NCI-H187 treated with DMSO at 0.1 percent for 48 hours (cell line): ENCODE data around the gene SLC17A1.
"Not testable (repeated sequence)": the region's sequence is repeated elsewhere in the genome, so short reads cannot be mapped to it uniquely, and the experiment has no call there.

Source experiments
- DNase-seq: peaks from one replicate; lab custom pipeline; 2025; lab: John Stamatoyannopoulos, UW

The SLC17A1 gene

GRCh38 chr6:25756382-25757363 lies 75.2 kb downstream of the SLC17A1 start:
- DNase-seq, result no peak

DNA sequence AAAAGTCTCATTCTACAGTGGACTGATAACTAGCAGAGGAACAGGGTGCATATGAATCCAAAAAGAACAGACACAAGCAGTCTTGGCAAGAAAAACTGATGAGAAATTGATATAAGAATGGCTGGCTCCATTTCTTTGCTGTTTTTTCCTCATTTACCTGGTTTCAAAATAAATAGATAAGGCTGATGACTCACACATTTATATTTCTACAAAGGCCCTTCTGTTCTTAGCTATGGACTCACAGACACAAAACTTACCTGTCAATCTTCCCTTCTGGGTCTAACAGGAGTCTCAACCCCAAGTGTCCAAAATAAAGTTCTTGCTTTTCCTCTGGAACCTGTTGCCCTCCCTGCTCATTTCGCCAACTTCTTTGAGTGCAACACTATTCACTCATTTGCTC lies 76.4 kb downstream of the SLC17A1 start:
- no peak for DNase-seq

DNA sequence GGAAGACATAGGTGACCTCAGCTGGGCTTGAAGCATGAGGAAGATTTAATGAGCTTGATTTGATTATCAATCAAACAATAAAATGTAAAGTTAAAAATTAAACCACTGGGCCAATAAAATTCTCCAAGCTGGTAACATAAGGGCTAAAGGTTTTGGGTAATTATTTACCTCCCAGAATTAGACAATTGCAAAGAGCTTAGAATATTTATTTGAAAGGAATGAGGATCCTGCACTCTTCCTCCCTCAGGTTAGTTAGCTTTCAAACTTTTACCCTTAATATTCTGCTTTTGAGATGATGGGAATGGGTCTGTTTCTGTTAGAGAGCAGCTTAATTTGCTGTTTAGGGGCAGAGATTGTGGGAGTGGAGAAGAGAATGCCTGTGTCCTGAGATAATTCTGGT lies 77.3 kb downstream of the SLC17A1 start, which contains the start of gene SLC17A4:
Gene SLC17A4, plus strand, starts transcription at position 208 of the 400 bp plus-strand sequence. CDS start 7,221 bp downstream, outside the sequence.
- DNase-seq, result no peak

DNA sequence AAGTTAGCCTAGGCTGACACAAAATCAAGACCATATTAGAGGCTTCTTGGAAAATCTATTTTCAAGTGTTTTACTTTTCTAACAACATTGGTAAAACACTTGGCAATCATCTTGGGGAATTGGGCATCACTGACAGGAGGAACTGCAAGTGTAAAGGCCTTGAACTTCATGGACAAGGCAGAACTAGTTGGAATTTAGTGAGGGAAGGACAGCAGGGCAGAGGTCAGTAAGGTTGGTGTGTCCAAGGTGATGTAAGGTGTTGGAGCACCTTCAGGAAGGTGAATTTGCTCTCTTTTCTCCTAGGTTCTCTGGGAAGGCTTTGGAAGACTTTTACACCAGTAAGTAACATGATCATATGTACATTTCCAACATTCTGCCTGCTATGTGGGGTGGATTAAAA lies 78.8 kb downstream of the SLC17A1 start:
- no peak for DNase-seq

- DNase-seq, result no peak
Observed at GRCh38 chr6:25750906-25751305, 80.9 kb downstream of the SLC17A1 start.

GRCh38 chr6:25749837-25750236 lies 82.0 kb downstream of the SLC17A1 start:
- no peak for DNase-seq

DNA sequence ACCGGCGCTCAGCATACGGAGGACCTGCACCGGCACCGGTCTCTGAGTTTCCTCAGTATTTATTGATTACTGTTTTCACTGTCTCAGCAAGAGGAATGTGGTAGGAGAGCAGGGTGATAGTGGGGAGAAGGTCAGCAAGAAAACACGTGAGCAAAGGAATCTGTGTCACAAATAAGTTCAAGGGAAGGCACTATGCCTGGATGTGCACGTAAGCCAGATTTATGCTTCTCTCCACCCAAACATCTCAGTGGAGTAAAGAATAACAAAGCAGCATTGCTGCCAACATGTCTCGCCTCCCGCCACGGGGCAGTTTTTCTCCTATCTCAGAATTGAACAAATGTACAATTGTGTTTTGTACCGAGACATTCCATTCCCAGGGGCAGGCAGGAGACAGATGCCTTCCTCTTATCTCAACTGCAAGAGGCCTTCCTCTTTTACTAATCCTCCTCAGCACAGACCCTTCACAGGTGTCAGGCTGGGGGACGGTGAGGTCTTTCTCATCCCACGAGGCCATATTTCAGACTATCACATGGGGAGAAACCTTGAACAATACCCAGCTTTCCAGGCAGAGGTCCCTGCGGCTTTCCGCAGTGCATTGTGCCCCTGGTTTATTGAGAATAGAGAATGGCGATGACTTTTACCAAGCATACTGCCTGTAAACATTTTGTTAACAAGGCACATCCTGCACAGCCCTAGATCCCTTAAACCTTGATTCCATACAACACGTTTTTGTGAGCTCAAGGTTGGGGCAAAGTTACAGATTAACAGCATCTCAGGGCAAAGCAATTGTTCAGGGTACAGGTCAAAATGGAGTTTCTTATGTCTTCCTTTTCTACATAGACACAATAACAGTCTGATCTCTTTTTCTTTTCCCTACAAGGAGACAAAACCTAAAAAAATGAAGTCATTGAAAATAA lies 83.0 kb downstream of the SLC17A1 start:
- not testable (repeated sequence) for DNase-seq

DNA sequence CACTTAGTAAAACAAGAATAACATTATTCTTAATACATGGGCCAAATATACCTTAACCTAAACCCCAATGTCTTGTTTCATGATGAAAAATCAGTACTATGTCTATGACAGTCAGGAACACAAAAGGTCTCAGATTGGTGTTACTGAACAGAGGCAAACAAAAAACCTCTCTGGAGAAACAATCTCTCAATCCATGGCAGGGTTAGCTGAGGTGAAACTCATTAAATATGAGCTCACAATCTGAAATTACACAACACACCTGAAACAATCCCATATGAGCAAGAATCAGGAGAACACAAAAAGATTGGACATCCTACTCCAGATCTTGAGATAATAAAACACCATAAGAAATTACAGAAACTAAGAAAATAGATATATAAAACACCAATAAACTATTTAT lies 83.8 kb downstream of the SLC17A1 start:
- DNase-seq, result no peak

DNA sequence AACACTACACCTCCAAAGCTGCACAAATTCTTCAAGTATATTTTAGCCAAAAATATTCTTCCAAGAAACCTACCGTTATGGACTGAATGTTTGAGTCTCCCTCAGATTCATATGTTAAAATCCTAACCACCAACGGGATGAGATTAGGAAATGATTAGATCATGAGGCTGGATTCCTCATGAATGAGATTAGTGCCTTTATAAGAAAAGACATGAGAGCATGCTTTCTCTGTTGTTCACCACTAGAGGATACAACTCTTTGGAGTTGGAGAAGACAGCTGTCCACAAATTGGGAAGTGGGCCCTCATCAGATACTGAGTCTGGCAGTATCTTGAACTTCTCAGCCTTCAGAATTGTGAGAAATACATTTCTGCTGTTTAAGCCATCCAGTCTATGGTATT lies 84.4 kb downstream of the SLC17A1 start:
- no peak for DNase-seq

DNA sequence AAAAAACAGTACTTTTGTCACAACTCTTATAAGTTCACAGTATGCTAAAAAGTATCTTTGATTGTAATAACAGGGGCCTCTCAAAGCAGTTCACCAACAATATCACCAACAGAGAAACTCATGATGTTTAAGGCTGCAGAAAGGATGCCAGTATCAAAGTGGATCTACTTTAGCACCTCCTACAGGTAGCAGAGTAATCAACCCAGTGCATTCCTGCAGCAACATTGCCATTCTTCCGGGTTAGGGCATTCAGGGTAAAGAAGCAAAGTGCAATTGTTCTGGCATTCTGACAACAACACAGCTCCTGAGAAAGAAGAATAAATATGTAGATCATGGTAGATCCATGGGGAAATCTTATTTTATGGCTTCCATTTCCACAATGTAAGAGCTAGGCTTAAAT lies 84.9 kb downstream of the SLC17A1 start:
- no peak for DNase-seq

DNA sequence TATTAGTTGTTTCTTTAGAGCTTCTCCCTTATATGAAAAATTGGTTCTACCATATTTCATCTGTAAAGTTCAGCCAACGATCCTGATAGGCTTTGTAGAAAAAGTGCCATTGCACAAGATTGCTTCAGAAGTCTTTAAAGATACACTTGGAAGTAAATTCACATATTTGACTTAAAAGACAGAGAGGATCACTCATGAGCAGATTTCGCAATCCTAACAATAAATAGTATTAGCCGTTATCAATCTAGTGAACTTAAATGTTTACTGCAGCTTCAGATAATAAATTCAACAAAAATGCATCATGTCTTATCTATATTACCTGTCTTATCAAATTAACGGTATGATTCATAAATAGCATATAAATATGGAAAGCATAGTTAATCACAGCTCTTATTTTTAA lies 86.0 kb downstream of the SLC17A1 start:
- no peak for DNase-seq

- DNase-seq, result no peak
Observed at GRCh38 chr6:25743868-25744267, 88.0 kb downstream of the SLC17A1 start.

DNA sequence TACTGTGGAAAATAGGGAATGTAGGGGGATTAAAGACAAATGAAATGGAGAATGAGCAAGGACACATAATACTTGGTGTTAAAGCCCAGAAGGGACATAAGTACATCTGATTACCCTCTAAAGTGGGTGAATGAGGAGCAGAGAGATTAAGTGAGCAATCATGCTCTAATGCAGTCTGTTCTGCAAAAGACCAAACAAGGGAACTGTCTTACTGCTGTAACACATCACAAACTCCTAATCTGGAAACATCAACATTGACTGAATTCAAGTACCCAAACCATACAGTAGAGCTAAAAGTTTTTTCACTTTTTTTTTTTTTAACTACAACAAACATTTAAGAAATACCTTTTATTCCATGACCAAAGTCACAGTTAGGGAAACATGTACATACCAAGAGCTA lies 96.6 kb downstream of the SLC17A1 start:
- DNase-seq, result no peak
